WTC11 (cell line): Measurements from ENCODE around the gene OR10G8.
"Not testable (repeated sequence)": the region's sequence is repeated elsewhere in the genome, so short reads cannot be mapped to it uniquely, and the experiment has no call there.

Experiments used
- ATF3 ChIP-seq: sonication (generic); formaldehyde crosslinking; conservative IDR thresholded peaks from 2 replicates; pipeline ENCODE4 v1.8.1; 2022; ENCODE audit warnings: mild to moderate bottlenecking, missing genetic modification reagents
- CREM ChIP-seq: sonication (generic); formaldehyde crosslinking; IDR thresholded peaks from 2 replicates; pipeline ENCODE4 v1.8.1; 2022; ENCODE audit warnings: mild to moderate bottlenecking, missing genetic modification reagents, moderate library complexity
- GRHL2 ChIP-seq: fragments of 250-450 bp; sonication (Bioruptor Pico); IDR thresholded peaks from 2 replicates; pipeline ENCODE4 v1.8.0; 2022; ENCODE audit warnings: mild to moderate bottlenecking, moderate library complexity; ENCODE audit not compliant: insufficient replicate concordance, severe bottlenecking
- HMGA2 ChIP-seq: fragments of 250-450 bp; sonication (Bioruptor Pico); IDR thresholded peaks from 2 replicates; pipeline ENCODE4 v1.4.0; 2021; ENCODE audit warnings: mild to moderate bottlenecking, moderate library complexity
- TF ChIP-seq, protein P1 (sequence below): fragments of 200-600 bp; IDR thresholded peaks from 2 replicates; pipeline ENCODE4 v1.8.0; 2022; ENCODE audit warnings: antibody characterized with exemption

GRCh38 chr11:124015837-124016236 lies 10.8 kb upstream of the OR10G8 start:
- TF ChIP-seq, protein P1, sequence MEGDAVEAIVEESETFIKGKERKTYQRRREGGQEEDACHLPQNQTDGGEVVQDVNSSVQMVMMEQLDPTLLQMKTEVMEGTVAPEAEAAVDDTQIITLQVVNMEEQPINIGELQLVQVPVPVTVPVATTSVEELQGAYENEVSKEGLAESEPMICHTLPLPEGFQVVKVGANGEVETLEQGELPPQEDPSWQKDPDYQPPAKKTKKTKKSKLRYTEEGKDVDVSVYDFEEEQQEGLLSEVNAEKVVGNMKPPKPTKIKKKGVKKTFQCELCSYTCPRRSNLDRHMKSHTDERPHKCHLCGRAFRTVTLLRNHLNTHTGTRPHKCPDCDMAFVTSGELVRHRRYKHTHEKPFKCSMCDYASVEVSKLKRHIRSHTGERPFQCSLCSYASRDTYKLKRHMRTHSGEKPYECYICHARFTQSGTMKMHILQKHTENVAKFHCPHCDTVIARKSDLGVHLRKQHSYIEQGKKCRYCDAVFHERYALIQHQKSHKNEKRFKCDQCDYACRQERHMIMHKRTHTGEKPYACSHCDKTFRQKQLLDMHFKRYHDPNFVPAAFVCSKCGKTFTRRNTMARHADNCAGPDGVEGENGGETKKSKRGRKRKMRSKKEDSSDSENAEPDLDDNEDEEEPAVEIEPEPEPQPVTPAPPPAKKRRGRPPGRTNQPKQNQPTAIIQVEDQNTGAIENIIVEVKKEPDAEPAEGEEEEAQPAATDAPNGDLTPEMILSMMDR: not testable (repeated sequence)
- not testable (repeated sequence) for TF ChIP-seq GRHL2; CREM (CRISPR knock-in tag); ATF3; HMGA2 (CRISPR knock-in tag)
